HCT116 (cell line): ENCODE results near the gene ATL2.

Experiments used
- CEBPB ChIP-seq: IDR thresholded peaks from 2 replicates; pipeline ENCODE4 v1.6.1; 2012; ENCODE audit warnings: low read depth
- EZH2 ChIP-seq: fragments of 200-600 bp; sonication (generic); IDR thresholded peaks from 2 replicates; pipeline ENCODE4 v1.6.1; 2017; ENCODE audit warnings: antibody characterized with exemption, mixed run types
- EZH2phosphoT487 ChIP-seq: fragments of 200-600 bp; IDR thresholded peaks from 2 replicates; pipeline ENCODE4 v1.6.1; 2018; ENCODE audit warnings: antibody characterized with exemption, borderline replicate concordance
- FOSL1 ChIP-seq: IDR thresholded peaks from 2 replicates; pipeline ENCODE4 v1.6.1; 2012; ENCODE audit warnings: low read depth
- POLR2A ChIP-seq: IDR thresholded peaks from 2 replicates; pipeline ENCODE4 v1.7.0; 2011; ENCODE audit warnings: borderline replicate concordance; ENCODE audit not compliant: insufficient read depth, insufficient read length; ENCODE audit errors: extremely low read depth
- POLR2AphosphoS5 ChIP-seq: IDR thresholded peaks from 2 replicates; pipeline ENCODE4 v1.6.1; 2011; ENCODE audit warnings: mild to moderate bottlenecking, low read depth, low read length, moderate library complexity
- RAD21 ChIP-seq: IDR thresholded peaks from 2 replicates; pipeline ENCODE4 v1.6.1; 2012; ENCODE audit warnings: low read depth, mild to moderate bottlenecking
- SRF ChIP-seq: IDR thresholded peaks from 2 replicates; pipeline ENCODE4 v1.6.1; 2012; ENCODE audit warnings: low read depth
- YY1 ChIP-seq: IDR thresholded peaks from 2 replicates; pipeline ENCODE4 v1.6.1; 2011; ENCODE audit warnings: low read length, low read depth, moderate library complexity, mild to moderate bottlenecking; ENCODE audit not compliant: insufficient replicate concordance; ENCODE audit errors: extremely low read depth
- ZFX ChIP-seq: fragments of 450-650 bp; IDR thresholded peaks from 2 replicates; pipeline ENCODE4 v1.6.1; 2017
- TF ChIP-seq, protein P1 (sequence below), 3 experiments: fragments of 200-600 bp in 1 of 3; sonication (generic) in 1 of 3; IDR thresholded peaks in 2 of 3; conservative IDR thresholded peaks in 1 of 3; 2 replicates each; pipeline ENCODE4 v1.5.1; 2012 to 2017; ENCODE audit warnings: low read depth in 2 of 3, low read length in 2 of 3, antibody characterized with exemption in 1 of 3, borderline replicate concordance in 1 of 3, control low read depth in 1 of 3, mild to moderate bottlenecking in 1 of 3, mixed read lengths in 1 of 3, mixed run types in 1 of 3, moderate library complexity in 1 of 3; ENCODE audit not compliant: insufficient read depth in 1 of 3
- TF ChIP-seq, protein P2 (sequence below): IDR thresholded peaks from 2 replicates; pipeline ENCODE4 v1.6.1; 2012; ENCODE audit warnings: low read depth

DNA sequence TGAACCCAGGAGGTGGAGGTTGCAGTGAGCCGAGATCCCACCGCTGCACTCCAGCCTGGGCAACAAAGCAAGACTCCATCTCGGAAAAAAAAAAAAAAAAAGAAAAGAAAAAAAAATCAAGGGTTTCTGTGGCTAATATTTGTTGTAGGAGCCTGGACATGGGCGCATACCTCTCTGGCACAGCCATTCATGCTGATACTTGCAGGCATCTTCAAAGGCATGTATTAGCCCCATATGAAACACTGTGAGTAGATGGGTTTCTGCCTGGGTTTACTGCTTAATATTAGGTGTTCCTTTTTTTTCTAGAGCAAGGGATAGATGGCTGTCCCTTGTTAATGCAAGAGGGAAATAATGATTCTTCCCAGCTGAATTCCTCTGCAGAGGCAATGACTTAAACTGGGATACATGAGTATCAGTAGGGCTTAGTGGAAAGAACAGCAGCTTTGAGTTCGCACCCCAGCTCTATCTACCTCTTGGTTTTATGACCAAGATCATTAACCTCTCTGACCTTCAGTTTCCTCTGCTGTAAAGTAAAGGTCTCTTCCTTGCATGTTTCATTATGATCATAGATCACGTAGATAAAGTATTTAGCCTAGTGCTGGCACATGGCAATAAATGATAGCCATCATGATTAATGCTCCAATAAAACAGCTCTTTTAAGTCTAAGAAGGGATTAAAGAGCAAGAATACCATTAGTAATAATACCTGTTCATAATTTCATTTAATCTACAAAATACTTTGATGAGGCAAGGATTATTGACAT, 4.5 kb upstream of the ATL2 start:
- TF ChIP-seq, protein P1, sequence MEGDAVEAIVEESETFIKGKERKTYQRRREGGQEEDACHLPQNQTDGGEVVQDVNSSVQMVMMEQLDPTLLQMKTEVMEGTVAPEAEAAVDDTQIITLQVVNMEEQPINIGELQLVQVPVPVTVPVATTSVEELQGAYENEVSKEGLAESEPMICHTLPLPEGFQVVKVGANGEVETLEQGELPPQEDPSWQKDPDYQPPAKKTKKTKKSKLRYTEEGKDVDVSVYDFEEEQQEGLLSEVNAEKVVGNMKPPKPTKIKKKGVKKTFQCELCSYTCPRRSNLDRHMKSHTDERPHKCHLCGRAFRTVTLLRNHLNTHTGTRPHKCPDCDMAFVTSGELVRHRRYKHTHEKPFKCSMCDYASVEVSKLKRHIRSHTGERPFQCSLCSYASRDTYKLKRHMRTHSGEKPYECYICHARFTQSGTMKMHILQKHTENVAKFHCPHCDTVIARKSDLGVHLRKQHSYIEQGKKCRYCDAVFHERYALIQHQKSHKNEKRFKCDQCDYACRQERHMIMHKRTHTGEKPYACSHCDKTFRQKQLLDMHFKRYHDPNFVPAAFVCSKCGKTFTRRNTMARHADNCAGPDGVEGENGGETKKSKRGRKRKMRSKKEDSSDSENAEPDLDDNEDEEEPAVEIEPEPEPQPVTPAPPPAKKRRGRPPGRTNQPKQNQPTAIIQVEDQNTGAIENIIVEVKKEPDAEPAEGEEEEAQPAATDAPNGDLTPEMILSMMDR (IDR thresholded peaks at IDR 0.05 in 2 of 3, conservative IDR thresholded peaks at IDR 0.05 in 1 of 3; ENCODE audit: borderline replicate concordance in 1 of 3, insufficient read depth in 1 of 3, low read depth in 2 of 3, low read length in 2 of 3), result no peak
- TF ChIP-seq POLR2A (no peak), EZH2 (no peak), RAD21 (no peak), YY1 (no peak), CEBPB (no peak), POLR2AphosphoS5 (no peak), EZH2phosphoT487 (no peak), FOSL1 (no peak), ZFX (no peak), SRF (no peak)
- TF ChIP-seq, protein P2, sequence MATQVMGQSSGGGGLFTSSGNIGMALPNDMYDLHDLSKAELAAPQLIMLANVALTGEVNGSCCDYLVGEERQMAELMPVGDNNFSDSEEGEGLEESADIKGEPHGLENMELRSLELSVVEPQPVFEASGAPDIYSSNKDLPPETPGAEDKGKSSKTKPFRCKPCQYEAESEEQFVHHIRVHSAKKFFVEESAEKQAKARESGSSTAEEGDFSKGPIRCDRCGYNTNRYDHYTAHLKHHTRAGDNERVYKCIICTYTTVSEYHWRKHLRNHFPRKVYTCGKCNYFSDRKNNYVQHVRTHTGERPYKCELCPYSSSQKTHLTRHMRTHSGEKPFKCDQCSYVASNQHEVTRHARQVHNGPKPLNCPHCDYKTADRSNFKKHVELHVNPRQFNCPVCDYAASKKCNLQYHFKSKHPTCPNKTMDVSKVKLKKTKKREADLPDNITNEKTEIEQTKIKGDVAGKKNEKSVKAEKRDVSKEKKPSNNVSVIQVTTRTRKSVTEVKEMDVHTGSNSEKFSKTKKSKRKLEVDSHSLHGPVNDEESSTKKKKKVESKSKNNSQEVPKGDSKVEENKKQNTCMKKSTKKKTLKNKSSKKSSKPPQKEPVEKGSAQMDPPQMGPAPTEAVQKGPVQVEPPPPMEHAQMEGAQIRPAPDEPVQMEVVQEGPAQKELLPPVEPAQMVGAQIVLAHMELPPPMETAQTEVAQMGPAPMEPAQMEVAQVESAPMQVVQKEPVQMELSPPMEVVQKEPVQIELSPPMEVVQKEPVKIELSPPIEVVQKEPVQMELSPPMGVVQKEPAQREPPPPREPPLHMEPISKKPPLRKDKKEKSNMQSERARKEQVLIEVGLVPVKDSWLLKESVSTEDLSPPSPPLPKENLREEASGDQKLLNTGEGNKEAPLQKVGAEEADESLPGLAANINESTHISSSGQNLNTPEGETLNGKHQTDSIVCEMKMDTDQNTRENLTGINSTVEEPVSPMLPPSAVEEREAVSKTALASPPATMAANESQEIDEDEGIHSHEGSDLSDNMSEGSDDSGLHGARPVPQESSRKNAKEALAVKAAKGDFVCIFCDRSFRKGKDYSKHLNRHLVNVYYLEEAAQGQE, result no peak
